Vagina (tissue), 2 donors: Measurements from ENCODE around the gene SLAIN2. TPM values are rescaled to one million over a fixed set of nuclear protein-coding genes. Genes with fewer than 3 reads are reported as not detected.
"Not testable (repeated sequence)": the region's sequence is repeated elsewhere in the genome, so short reads cannot be mapped to it uniquely, and the experiment has no call there.

Experiments
- DNase-seq, 2 donors: peaks; one replicate each; pipeline ENCODE4 v3.0.0-alpha.2; 2017; ENCODE audit errors: extremely low spot score in 2 of 2
- H3K27ac ChIP-seq: fragments of 200-600 bp; sonication (generic); one replicate; pipeline ENCODE4 v1.5.1; 2019
- H3K27me3 ChIP-seq: fragments of 200-600 bp; sonication (generic); one replicate; pipeline ENCODE4 v1.5.1; 2019
- H3K36me3 ChIP-seq, 2 donors: fragments of 200-600 bp; sonication (generic); one replicate each; pipeline ENCODE4 v1.5.1; 2017 to 2019
- H3K4me1 ChIP-seq: fragments of 200-600 bp; sonication (generic); one replicate; pipeline ENCODE4 v1.5.1; 2019
- H3K4me3 ChIP-seq, 2 donors: fragments of 200-600 bp; sonication (generic); 1 replicate in 1 of 2; 2 replicates in 1 of 2; pipeline ENCODE4 v1.5.1; 2016 to 2019
- H3K9me3 ChIP-seq: fragments of 200-600 bp; sonication (generic); one replicate; pipeline ENCODE4 v1.5.1; 2019
- POLR2A ChIP-seq, 2 donors: fragments of 450-650 bp; IDR thresholded peaks; one replicate each; pipeline ENCODE4 v1.6.1; 2017; ENCODE audit warnings: antibody characterized with exemption in 2 of 2, mild to moderate bottlenecking in 2 of 2, moderate library complexity in 2 of 2
- POLR2AphosphoS5 ChIP-seq, 2 donors: sonication (generic); formaldehyde crosslinking; IDR thresholded peaks; one replicate each; pipeline ENCODE4 v1.9.0; 2017; ENCODE audit warnings: antibody characterized with exemption in 2 of 2, mild to moderate bottlenecking in 2 of 2, low read depth in 1 of 2; ENCODE audit not compliant: insufficient read depth in 1 of 2
- intact Hi-C: fragments of 100-400 bp; cut with DNase I; formaldehyde crosslinking; loops from one replicate; pipeline ENCODE4 v1.15.1; 2023
- total RNA-seq: library from RNA; depleted of rRNA; stranded (reverse); fragments of >200 nt; gene quantifications from one replicate; pipeline ENCODE4 v1.2.3, GENCODE V29; 2016
- TF ChIP-seq, protein P1 (sequence below), 3 experiments: fragments of 450-650 bp in 2 of 3; fragments of 200-600 bp in 1 of 3; sonication (generic) in 1 of 3; IDR thresholded peaks; one replicate each; pipeline ENCODE4 v1.5.1; 2017 to 2019; ENCODE audit warnings: antibody characterized with exemption in 3 of 3, mild to moderate bottlenecking in 2 of 3, moderate library complexity in 2 of 3

The SLAIN2 gene
- total RNA-seq, 1 donor from 2014 or later = 39.5 TPM

DNA sequence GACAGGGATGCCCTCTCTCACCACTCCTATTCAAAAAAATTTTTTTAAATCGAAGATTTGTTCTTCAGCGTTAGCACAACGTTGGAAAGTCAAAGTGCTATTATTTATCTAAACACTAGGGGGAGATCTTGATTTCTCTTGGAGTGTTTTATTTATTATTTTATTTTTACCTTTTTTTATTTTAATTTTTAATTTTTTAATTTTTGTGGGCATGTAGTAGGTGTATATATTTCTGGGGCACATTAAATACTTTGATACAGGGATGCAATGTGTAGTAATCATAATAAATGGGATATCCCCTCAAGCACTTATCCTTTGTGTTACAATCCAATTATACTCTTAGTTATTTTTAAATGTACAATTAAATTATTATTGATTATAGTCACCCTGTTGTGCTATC is 104.4 kb downstream of the SLAIN2 start:
- Histone ChIP-seq H3K27ac (no peak overlapping the region), H3K9me3 (no peaks in the 10 kb centered on the region), H3K27me3 (no peaks in the 10 kb centered on the region), H3K36me3 (no peaks in the 10 kb centered on the region), H3K4me3 (no peak overlapping the region), H3K4me1 (no peaks in the 10 kb centered on the region)
- intact Hi-C loops = no loop called here
- DNase-seq = no peak
- TF ChIP-seq, protein P1, sequence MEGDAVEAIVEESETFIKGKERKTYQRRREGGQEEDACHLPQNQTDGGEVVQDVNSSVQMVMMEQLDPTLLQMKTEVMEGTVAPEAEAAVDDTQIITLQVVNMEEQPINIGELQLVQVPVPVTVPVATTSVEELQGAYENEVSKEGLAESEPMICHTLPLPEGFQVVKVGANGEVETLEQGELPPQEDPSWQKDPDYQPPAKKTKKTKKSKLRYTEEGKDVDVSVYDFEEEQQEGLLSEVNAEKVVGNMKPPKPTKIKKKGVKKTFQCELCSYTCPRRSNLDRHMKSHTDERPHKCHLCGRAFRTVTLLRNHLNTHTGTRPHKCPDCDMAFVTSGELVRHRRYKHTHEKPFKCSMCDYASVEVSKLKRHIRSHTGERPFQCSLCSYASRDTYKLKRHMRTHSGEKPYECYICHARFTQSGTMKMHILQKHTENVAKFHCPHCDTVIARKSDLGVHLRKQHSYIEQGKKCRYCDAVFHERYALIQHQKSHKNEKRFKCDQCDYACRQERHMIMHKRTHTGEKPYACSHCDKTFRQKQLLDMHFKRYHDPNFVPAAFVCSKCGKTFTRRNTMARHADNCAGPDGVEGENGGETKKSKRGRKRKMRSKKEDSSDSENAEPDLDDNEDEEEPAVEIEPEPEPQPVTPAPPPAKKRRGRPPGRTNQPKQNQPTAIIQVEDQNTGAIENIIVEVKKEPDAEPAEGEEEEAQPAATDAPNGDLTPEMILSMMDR (IDR thresholded peaks at IDR 0.05) = peak in 1 of 3 experiments; percentile 20
- TF ChIP-seq POLR2A (IDR thresholded peaks at IDR 0.05) = no peak

DNA sequence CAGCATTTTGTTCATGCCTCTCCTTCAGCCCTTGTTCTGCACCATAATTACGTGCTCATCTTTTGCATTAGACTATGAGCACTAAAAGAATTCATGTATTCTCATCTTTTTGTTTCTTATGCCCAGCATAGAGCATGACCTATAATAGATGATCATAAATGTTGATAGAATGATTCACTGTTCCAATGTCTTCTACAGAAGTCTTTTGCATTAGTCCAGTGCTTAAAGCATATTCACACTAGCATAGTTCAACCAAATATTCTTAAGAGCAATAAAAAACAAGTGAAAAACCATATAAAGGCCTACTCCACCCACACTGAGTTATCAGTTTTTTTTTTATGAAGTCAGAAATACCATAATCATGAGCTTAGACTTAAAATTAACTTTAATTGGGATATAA is 105.3 kb downstream of the SLAIN2 start:
- no peaks in the 10 kb centered on the region for H3K9me3 ChIP-seq
- H3K4me3 ChIP-seq = no peak overlapping the region
- no peak overlapping the region for H3K27ac ChIP-seq
- no peaks in the 10 kb centered on the region for H3K4me1 ChIP-seq
- intact Hi-C loops = no loop called here
- TF ChIP-seq, protein P1 (IDR thresholded peaks at IDR 0.05) = no peak
- no peak for TF ChIP-seq POLR2AphosphoS5 (IDR thresholded peaks at IDR 0.05; ENCODE audit: insufficient read depth in 1 of 2, low read depth in 1 of 2)
- no peak for TF ChIP-seq POLR2A (IDR thresholded peaks at IDR 0.05)
- no peak for DNase-seq
- H3K36me3 ChIP-seq = no peaks in the 10 kb centered on the region
- no peaks in the 10 kb centered on the region for H3K27me3 ChIP-seq

DNA sequence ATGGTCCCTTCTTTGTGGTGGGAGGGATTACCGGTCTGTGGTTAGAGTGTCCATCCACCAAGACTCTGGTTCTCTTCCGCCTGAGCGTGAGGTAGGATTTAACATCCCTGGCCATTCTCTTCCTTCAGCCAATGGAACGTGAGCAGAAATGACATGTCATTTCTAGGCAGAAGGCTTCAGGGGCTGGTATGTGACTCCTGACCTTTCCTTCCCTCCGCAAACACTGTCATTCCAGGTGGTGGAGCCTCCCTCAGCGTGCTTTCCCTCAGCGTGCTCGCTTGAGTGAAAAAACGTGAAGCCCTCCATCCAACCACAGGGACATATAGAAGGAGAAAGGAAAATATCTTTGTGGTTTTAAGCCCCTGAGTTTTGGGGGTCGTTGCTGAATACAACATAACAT is 107.8 kb downstream of the SLAIN2 start:
- DNase-seq = no peak
- Histone ChIP-seq H3K27ac (no peak overlapping the region), H3K9me3 (no peaks in the 10 kb centered on the region), H3K4me3 (no peak overlapping the region), H3K36me3 (no peaks in the 10 kb centered on the region), H3K27me3 (no peaks in the 10 kb centered on the region), H3K4me1 (no peaks in the 10 kb centered on the region)
- intact Hi-C loops = no loop called here
- TF ChIP-seq POLR2AphosphoS5 (IDR thresholded peaks at IDR 0.05; ENCODE audit: insufficient read depth in 1 of 2, low read depth in 1 of 2) = no peak
- TF ChIP-seq, protein P1 (IDR thresholded peaks at IDR 0.05) = no peak
- no peak for TF ChIP-seq POLR2A (IDR thresholded peaks at IDR 0.05)

DNA sequence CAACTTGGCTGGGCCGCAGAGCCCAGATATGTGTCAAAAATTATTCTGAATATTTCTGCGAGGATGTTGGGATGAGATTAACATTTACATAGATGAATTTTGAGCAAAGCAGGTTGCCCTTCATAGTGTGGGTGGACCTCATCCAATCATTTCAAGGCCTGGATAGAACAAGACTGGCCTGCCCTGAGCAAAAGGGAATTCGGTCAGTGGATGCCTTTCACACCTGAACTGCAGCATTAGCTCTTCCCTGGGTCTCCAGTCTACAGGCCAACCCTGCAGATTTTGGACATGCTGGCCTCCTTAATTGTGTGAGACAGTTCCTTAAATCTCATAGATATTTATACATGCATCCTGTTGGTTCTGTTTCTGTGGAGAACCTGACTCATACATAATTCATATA is 109.4 kb downstream of the SLAIN2 start:
- H3K27ac ChIP-seq = no peak overlapping the region
- intact Hi-C loops = no loop called here

DNA sequence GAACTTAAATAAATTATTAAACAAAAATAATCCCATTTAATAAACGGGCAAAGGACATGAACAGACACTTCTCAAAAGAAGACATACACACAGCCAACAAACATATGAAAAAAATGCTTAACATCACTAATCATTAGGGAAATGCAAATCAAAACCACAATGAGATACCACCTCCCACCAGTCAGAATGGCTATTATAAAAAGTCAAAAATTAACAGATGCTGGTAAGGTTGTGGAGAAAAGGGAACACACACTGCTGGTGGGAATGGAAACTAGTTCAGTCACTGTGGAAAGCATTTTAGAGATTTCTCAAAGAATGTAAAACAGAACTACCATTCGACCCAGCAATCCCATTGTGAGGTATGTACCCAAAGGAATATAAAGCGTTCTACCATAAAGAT is 110.3 kb downstream of the SLAIN2 start:
- H3K27me3 ChIP-seq, H3K4me3 ChIP-seq, DNase-seq, H3K36me3 ChIP-seq, H3K9me3 ChIP-seq, H3K27ac ChIP-seq, intact Hi-C loops, H3K4me1 ChIP-seq: not testable (repeated sequence)

More for the DNA sequence above, 109.4 kb downstream of the SLAIN2 start:
- no peaks in the 10 kb centered on the region for H3K36me3 ChIP-seq
- no peaks in the 10 kb centered on the region for H3K9me3 ChIP-seq
- no peak overlapping the region for H3K4me3 ChIP-seq
- H3K4me1 ChIP-seq = no peaks in the 10 kb centered on the region
- TF ChIP-seq POLR2A (IDR thresholded peaks at IDR 0.05) (no peak), POLR2AphosphoS5 (IDR thresholded peaks at IDR 0.05; ENCODE audit: insufficient read depth in 1 of 2, low read depth in 1 of 2) (no peak)
- TF ChIP-seq, protein P1 (IDR thresholded peaks at IDR 0.05) = no peak
- no peak for DNase-seq
- H3K27me3 ChIP-seq = no peaks in the 10 kb centered on the region

DNA sequence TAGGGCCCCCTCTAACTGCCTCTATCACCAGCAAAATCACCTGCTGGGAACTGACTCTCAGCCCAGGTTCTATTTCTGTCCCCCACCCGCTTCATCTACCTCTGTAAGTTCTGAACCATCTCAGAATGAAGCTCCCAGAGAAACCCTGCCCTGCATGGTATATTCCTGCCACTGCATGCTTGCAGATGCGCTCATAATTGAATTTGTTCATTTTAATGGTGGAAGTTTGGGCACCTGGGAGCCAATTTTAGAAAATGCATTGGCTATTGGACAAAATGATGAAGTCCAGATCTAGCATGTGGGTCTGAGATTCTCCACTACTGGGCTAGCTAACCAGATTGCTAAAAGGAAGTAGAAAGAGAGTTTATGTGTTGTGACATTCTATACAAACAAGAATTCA is 113.3 kb downstream of the SLAIN2 start:
- no peaks in the 10 kb centered on the region for H3K9me3 ChIP-seq
- TF ChIP-seq, protein P1 (IDR thresholded peaks at IDR 0.05) = no peak
- TF ChIP-seq POLR2AphosphoS5 (IDR thresholded peaks at IDR 0.05; ENCODE audit: insufficient read depth in 1 of 2, low read depth in 1 of 2) (no peak), POLR2A (IDR thresholded peaks at IDR 0.05) (no peak)
- H3K27me3 ChIP-seq = no peaks in the 10 kb centered on the region
- H3K4me1 ChIP-seq = no peaks in the 10 kb centered on the region
- H3K36me3 ChIP-seq = no peaks in the 10 kb centered on the region
- intact Hi-C loops = no loop called here
- DNase-seq = no peak
- H3K4me3 ChIP-seq = no peak overlapping the region
- no peak overlapping the region for H3K27ac ChIP-seq
